Muscle of leg (tissue), 11 donors: Measurements from ENCODE around the gene DPYSL5. TPM values are rescaled to one million over a fixed set of nuclear protein-coding genes. Genes with fewer than 3 reads are reported as not detected.

Source experiments
- DNase-seq: peaks from one replicate; pipeline ENCODE4 v3.0.0; 2013
- H3K27ac ChIP-seq: one replicate; pipeline ENCODE4 v1.5.1; 2013; ENCODE audit warnings: mild to moderate bottlenecking, low read length, control low read depth
- H3K27me3 ChIP-seq: one replicate; pipeline ENCODE4 v1.6.1; 2013; ENCODE audit warnings: low read length; ENCODE audit not compliant: control insufficient read depth, insufficient read depth
- H3K36me3 ChIP-seq: one replicate; pipeline ENCODE4 v1.6.1; 2013; ENCODE audit warnings: low read length; ENCODE audit not compliant: control insufficient read depth, insufficient read depth
- H3K4me1 ChIP-seq: one replicate; pipeline ENCODE4 v1.6.1; 2013; ENCODE audit warnings: low read length; ENCODE audit not compliant: control insufficient read depth, insufficient read depth
- H3K4me3 ChIP-seq: one replicate; pipeline ENCODE4 v1.5.1; 2013; ENCODE audit warnings: low read length, control low read depth
- H3K9me3 ChIP-seq: replicated peaks from 2 replicates; pipeline ENCODE4 v1.6.1; 2013; ENCODE audit warnings: low read depth, low read length; ENCODE audit not compliant: control insufficient read depth
- WGBS: methylation state at CpG from one replicate; pipeline ENCODE4 v1.1.5; 2013; ENCODE audit warnings: missing lambda C conversion rate; ENCODE audit not compliant: insufficient coverage; 5-methylcytosine and 5-hydroxymethylcytosine counted together
- polyA plus RNA-seq, 8 donors: library from polyadenylated mRNA; unstranded; fragments of 120-200 nt; gene quantifications; one replicate each; pipeline versions ENCODE4 v1.2.1 to v1.2.3, GENCODE V29; 2013; ENCODE audit warnings: inconsistent platforms in 1 of 8, low replicate concordance in 1 of 8; ENCODE audit not compliant: insufficient read length in 8 of 8, insufficient read depth in 1 of 8
- total RNA-seq: library from RNA; stranded (reverse); fragments of 120-200 nt; gene quantifications from one replicate; pipeline ENCODE4 v1.2.4, GENCODE V29; 2013

DPYSL5 gene
- total and polyA plus RNA-seq, 9 donors: 10.0 to 33.6 (median 22.0) TPM

DNA sequence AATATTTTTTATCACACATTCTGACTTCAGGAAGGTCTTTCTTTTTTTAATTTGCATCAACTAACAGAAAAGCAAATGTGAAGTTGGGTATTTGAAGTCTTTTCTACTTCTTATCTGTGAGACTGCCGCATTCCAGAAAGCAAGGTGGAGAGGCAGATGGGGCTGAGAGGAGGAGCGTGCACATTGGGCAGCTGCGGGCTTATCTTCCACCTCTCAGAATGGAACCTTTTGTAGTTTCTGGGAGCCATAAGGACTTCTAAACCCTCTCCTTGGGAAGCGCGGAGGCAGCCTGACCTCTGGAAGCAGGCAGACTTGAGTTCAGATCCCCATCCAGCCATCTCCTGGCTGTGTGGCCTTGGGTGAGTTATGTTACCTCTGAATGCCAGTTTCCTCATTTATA lies 126.4 kb downstream of the DPYSL5 start:
- H3K4me1 ChIP-seq: peaks cover 17% of the 10 kb centered on the region
- no peak overlapping the region for H3K4me3 ChIP-seq
- no peaks in the 10 kb centered on the region for H3K36me3 ChIP-seq
- peaks cover 8% of the 10 kb centered on the region for H3K27me3 ChIP-seq
- H3K9me3 ChIP-seq: no peaks in the 10 kb centered on the region
- no peak overlapping the region for H3K27ac ChIP-seq
- DNase-seq: no peak
- WGBS: 80% methylated on average over 2 of the region's 5 CpGs

DNA sequence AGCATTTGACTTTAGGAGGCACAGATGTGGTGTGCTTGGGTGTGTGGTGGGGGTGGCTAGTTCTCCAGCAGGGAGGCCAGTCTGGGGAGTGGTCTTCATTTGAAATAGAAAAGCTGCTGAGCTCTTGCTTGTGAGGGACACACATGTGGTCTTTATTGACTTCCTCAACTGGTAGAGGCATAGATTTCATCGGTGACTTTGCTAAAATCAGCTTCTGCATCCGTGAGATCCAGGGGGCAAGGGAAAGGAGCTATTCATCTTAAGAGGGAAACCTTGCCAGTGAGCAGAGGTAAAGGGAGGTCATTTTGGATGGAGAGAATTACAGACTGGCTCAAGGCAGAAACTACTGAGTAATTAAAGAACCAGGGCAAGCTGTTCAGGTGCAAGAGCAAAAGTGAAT lies 127.2 kb downstream of the DPYSL5 start:
- H3K4me3 ChIP-seq: no peak overlapping the region
- DNase-seq: no peak
- H3K36me3 ChIP-seq: no peaks in the 10 kb centered on the region
- no peaks in the 10 kb centered on the region for H3K9me3 ChIP-seq
- WGBS: 38% methylated on average over 2 of the region's 2 CpGs
- peaks cover 9% of the 10 kb centered on the region for H3K27me3 ChIP-seq
- H3K4me1 ChIP-seq: peaks cover 14% of the 10 kb centered on the region
- no peak overlapping the region for H3K27ac ChIP-seq

DNA sequence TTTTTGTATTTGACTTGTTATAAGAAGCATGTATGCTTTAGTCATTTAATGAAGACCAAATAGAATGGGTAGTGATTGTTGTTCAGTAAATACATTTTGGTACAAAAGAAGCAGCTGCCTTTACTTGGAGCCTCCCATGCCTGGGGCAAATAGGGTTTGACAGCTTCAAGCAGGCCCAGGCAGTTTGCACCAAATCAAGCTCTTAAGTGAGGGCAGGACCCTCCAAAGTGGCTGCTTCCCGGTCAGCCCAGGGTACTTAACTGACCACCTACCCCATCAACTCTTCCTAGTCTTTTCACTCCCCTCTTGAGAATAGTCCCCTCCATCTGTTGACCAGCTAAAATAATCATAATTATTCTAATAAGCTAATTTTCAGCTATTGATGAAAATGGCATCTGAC lies 127.7 kb downstream of the DPYSL5 start:
- Histone ChIP-seq H3K27ac (no peak overlapping the region), H3K27me3 (peaks cover 9% of the 10 kb centered on the region), H3K4me3 (no peak overlapping the region), H3K4me1 (peaks cover 11% of the 10 kb centered on the region), H3K9me3 (no peaks in the 10 kb centered on the region), H3K36me3 (no peaks in the 10 kb centered on the region)
- no peak for DNase-seq
- WGBS: 38% methylated on average over 1 of the region's 1 CpG

DNA sequence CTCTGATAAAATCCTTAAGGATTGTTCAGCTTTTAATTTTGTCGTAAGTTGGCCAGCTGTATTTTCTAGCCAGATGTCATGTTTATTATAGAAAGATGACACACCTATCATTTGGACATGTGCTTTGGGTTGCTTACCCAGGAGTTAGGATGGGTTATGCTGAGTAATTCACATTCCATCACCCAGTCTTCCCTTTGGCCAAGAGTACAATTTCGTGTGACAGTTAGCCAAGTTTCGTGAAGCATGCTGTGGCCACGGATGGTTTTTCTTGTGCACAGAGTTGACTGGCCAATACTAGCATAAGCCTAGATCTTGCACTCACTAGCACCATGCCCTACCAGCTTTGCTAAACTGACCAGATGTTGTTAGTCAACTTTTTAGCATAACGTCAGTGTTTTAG lies 128.3 kb downstream of the DPYSL5 start:
- no peak for DNase-seq

DNA sequence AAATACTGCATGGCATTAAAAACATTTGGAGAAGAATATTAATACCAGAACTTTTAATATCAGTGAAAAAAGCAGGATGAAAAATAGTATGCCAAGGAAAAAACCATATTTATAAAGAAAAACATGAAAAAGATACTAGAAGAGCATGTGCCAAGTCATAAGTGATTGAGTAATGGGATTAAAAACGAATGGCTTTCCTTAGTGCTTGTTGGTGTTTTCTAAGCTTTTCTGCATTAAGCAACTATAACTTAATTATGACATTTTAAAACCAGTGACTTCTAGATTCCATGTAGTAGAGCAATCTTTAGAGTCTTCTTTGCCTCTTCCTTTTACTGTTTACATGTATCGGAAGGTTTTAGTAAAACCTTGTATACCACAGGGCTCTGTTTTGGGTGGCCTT lies 129.1 kb downstream of the DPYSL5 start:
- Histone ChIP-seq H3K27ac (no peak overlapping the region), H3K4me1 (peaks cover 7% of the 10 kb centered on the region), H3K36me3 (no peaks in the 10 kb centered on the region), H3K9me3 (no peaks in the 10 kb centered on the region), H3K27me3 (peaks cover 9% of the 10 kb centered on the region), H3K4me3 (no peak overlapping the region)
- no CpG with 5 or more reads among the region's 2 CpGs for WGBS
- DNase-seq: no peak

More for the DNA sequence above, 128.3 kb downstream of the DPYSL5 start:
- Histone ChIP-seq H3K4me3 (no peak overlapping the region), H3K27me3 (peaks cover 9% of the 10 kb centered on the region), H3K4me1 (peaks cover 9% of the 10 kb centered on the region), H3K36me3 (no peaks in the 10 kb centered on the region), H3K9me3 (no peaks in the 10 kb centered on the region), H3K27ac (no peak overlapping the region)
- 65% methylated on average over 3 of the region's 5 CpGs for whole genome bisulfite sequencing

DNA sequence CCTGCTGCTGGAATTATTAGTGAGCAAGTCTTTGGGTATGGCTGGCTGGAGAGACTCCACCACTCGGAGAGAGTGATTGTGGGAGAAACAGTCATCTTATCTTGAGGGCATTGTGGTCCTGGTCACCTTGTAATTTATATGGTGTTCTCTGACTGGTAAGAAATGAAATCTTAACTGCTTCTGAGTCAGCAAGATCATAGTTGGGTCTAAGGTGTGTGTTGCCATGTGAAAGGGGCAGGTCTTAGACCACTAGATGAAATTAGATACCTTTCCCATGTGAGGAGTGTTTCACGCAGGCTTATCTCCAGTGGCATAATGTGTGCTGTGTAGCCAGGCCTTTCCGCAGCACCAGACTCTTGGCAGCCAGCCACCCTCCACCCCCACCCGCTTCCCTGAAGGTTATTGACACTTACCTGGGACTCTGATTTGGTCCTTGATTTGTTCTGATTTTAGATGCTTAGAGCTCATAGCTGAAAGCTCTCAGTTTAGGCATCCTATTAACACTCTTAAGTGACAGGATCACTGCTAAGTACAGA lies 130.2 kb downstream of the DPYSL5 start:
- Histone ChIP-seq H3K27me3 (peaks cover 7% of the 10 kb centered on the region), H3K27ac (no peak overlapping the region), H3K36me3 (no peaks in the 10 kb centered on the region), H3K4me3 (no peak overlapping the region), H3K4me1 (peaks cover 7% of the 10 kb centered on the region), H3K9me3 (no peaks in the 10 kb centered on the region)
- no peak for DNase-seq
- WGBS: 71% methylated on average over 1 of the region's 4 CpGs

DNA sequence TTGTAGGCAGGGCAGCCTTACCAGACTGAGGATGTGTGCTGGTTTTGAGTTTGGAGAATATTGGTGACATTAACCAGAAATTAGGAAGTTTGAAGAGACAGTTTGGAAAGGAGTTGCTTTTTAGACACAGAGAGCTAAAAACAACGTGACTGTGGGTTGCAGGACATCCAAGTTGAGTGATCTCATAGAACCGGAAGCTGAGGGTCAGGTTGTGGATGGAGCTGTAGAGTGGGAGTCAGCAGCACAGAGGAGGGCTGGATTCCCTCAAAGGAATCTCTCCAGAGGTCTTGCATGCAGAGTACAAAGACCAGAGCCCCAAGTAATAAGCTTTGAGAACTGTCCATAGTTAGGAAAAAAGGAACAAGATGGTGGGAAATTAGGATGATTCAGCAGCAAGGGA lies 131.8 kb downstream of the DPYSL5 start:
- Histone ChIP-seq H3K36me3 (no peaks in the 10 kb centered on the region), H3K27me3 (peaks cover 4% of the 10 kb centered on the region), H3K9me3 (no peaks in the 10 kb centered on the region), H3K4me1 (peaks cover 7% of the 10 kb centered on the region), H3K4me3 (no peak overlapping the region), H3K27ac (no peak overlapping the region)
- no peak for DNase-seq
- 61% methylated on average over 2 of the region's 2 CpGs for WGBS

DNA sequence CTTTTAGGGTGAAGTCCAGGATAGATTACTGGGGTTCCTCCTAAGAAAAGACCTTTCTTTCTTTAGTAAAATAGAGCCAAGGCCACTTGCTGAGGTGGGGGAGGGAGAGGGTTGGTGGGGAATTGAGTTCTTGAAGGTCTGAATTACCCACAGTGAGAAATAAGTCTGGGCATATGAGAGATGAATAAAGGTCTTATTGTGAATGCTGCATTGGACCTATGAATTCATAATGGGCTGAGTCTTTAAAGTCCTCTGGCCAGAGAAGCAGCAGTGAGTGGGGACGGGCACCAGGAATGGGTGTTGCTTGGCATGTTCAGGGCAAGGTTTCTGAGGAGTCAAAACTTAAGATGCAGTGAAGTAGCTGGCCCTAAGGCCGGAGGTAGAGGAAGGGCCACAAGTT lies 133.0 kb downstream of the DPYSL5 start:
- no peak for DNase-seq
- Histone ChIP-seq H3K27ac (no peak overlapping the region), H3K36me3 (no peaks in the 10 kb centered on the region), H3K27me3 (peaks cover 4% of the 10 kb centered on the region), H3K4me1 (peaks cover 5% of the 10 kb centered on the region), H3K9me3 (no peaks in the 10 kb centered on the region), H3K4me3 (no peak overlapping the region)
- 90% methylated on average over 2 of the region's 2 CpGs for WGBS

DNA sequence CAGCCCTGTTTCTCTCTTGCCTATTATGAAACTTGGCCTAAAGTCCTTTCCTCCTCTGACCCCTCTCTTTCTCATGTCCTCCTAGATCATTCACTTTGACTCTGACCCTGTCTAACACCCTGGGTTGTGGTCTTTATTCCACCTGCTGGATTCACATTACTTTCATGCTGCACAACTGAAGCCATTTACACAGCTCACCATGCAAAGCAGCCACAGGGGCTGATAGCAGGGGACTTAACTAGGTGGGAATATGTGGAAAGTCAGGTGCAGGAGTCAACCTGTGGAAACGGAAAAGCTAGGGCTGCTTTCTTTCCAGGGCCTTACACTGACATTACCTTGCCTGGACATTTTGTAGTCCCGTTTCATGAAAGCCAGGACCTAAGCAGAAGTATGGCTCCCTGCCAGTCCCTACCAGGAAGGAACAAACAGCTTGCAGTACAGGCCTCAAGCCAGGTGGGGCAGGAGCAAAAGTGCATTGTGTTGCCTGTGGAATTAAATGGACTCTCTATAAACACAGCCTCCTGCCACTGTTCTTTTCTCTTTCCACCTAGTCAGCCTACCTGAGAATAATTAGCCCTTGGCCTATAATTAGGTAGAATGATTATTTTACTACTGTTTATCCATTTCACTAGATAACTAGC lies 134.3 kb downstream of the DPYSL5 start:
- H3K4me1 ChIP-seq: peaks cover 5% of the 10 kb centered on the region
- WGBS: 39% methylated on average over 2 of the region's 2 CpGs
- peak; percentile 39 for DNase-seq
- no peaks in the 10 kb centered on the region for H3K9me3 ChIP-seq
- no peak overlapping the region for H3K4me3 ChIP-seq
- H3K36me3 ChIP-seq: no peaks in the 10 kb centered on the region
- peaks cover 4% of the 10 kb centered on the region for H3K27me3 ChIP-seq
- H3K27ac ChIP-seq: no peak overlapping the region

DNA sequence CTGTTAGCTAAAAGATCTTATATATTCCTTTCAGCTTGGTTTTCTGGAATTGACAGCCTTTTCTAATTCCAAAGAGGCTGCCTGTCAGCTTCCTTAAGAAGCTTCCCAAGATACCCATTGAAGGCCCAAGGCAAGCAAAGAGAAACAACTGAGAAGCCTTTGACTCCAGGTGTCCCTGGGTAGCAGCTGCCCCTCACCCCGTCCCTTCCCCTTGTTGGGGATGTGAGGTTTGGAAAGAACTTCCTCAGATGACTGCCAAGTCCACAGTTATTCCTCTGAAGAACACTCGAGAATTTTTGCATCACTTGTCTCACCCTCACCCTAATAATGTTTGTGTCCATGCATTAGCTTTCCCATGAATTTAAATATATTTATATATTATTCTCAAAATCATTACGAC lies 135.8 kb downstream of the DPYSL5 start:
- peaks cover 3% of the 10 kb centered on the region for H3K4me1 ChIP-seq

DNA sequence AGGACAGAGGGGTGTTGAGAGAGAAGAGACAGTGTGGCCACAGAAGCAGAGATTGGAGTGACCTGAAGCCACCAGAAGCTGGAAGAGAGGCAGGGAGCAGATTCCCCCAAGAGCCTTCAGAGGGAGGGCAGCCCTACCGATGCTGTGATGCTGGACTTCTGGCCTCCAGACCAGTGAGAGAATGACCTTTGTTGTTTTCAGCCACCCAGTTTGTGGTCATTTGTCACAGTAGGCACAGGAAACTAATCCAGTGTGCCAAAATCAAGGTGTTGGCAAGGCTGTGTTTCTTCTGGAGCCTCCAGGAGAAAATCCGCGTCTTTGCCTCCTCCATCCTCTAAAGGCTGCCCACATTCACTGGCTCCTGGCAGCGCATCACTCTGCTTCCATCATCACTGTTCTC lies 137.9 kb downstream of the DPYSL5 start:
- Histone ChIP-seq H3K4me1 (peaks cover 3% of the 10 kb centered on the region), H3K36me3 (no peaks in the 10 kb centered on the region), H3K27ac (no peak overlapping the region), H3K4me3 (no peak overlapping the region), H3K27me3 (no peaks in the 10 kb centered on the region), H3K9me3 (no peaks in the 10 kb centered on the region)
- no peak for DNase-seq
- 95% methylated on average over 4 of the region's 4 CpGs for WGBS

More for the DNA sequence above, 135.8 kb downstream of the DPYSL5 start:
- no peaks in the 10 kb centered on the region for H3K9me3 ChIP-seq
- WGBS: no CpG with 5 or more reads among the region's 3 CpGs
- no peak overlapping the region for H3K4me3 ChIP-seq
- H3K27ac ChIP-seq: no peak overlapping the region
- no peaks in the 10 kb centered on the region for H3K36me3 ChIP-seq
- no peak for DNase-seq
- H3K27me3 ChIP-seq: peaks cover 4% of the 10 kb centered on the region
